ENCODE results near the gene PPP1R14C. TPM values are rescaled to one million over a fixed set of nuclear protein-coding genes. Genes with fewer than 3 reads are reported as not detected.

Gene PPP1R14C
- total RNA-seq, 1 donor, result 3.6 TPM

- Histone ChIP-seq H3K27me3 (ENCODE audit: insufficient read depth, low read length) (no peaks in the 10 kb centered on the region), H3K4me3 (ENCODE audit: insufficient read depth, low read length) (no peak overlapping the region), H3K27ac (ENCODE audit: low read depth, low read length) (no peak overlapping the region), H3K4me2 (ENCODE audit: insufficient read depth, low read length) (no peak overlapping the region), H3K9me3 (ENCODE audit: low read depth, low read length) (no peaks in the 10 kb centered on the region), H4K20me1 (ENCODE audit: insufficient read depth, low read length) (no peaks in the 10 kb centered on the region), H2AFZ (ENCODE audit: low read length) (no peak overlapping the region), H3K36me3 (ENCODE audit: insufficient read depth, low read length) (no peaks in the 10 kb centered on the region), H3K79me2 (ENCODE audit: insufficient read depth, low read length) (no peaks in the 10 kb centered on the region), H3K4me1 (ENCODE audit: insufficient read depth, low read length) (peaks cover 38% of the 10 kb centered on the region)
- TF ChIP-seq CTCF (IDR thresholded peaks at IDR 0.05; ENCODE audit: extremely low read depth, low read depth, low read length), result no peak
- DNase-seq (ENCODE audit: insufficient read length, low spot score, missing footprints), result no peak
Measured at GRCh38 chr6:150269130-150269856, 126.4 kb downstream of the PPP1R14C start.

- Histone ChIP-seq H3K79me2 (ENCODE audit: insufficient read depth, low read length) (no peaks in the 10 kb centered on the region), H3K36me3 (ENCODE audit: insufficient read depth, low read length) (no peaks in the 10 kb centered on the region), H3K27ac (ENCODE audit: low read depth, low read length) (no peak overlapping the region), H2AFZ (ENCODE audit: low read length) (no peak overlapping the region), H3K27me3 (ENCODE audit: insufficient read depth, low read length) (no peaks in the 10 kb centered on the region), H3K4me1 (ENCODE audit: insufficient read depth, low read length) (peaks cover 38% of the 10 kb centered on the region), H4K20me1 (ENCODE audit: insufficient read depth, low read length) (no peaks in the 10 kb centered on the region), H3K9me3 (ENCODE audit: low read depth, low read length) (no peaks in the 10 kb centered on the region), H3K4me2 (ENCODE audit: insufficient read depth, low read length) (no peak overlapping the region), H3K4me3 (ENCODE audit: insufficient read depth, low read length) (no peak overlapping the region)
- DNase-seq (ENCODE audit: insufficient read length, low spot score, missing footprints), result no peak
- TF ChIP-seq CTCF (IDR thresholded peaks at IDR 0.05; ENCODE audit: extremely low read depth, low read depth, low read length), result no peak
Measured at GRCh38 chr6:150269857-150270223, 127.0 kb downstream of the PPP1R14C start.

- Histone ChIP-seq H3K9me3 (ENCODE audit: low read depth, low read length) (no peaks in the 10 kb centered on the region), H3K27me3 (ENCODE audit: insufficient read depth, low read length) (no peaks in the 10 kb centered on the region), H3K36me3 (ENCODE audit: insufficient read depth, low read length) (no peaks in the 10 kb centered on the region), H3K4me3 (ENCODE audit: insufficient read depth, low read length) (no peak overlapping the region), H3K79me2 (ENCODE audit: insufficient read depth, low read length) (no peaks in the 10 kb centered on the region), H2AFZ (ENCODE audit: low read length) (no peak overlapping the region), H3K27ac (ENCODE audit: low read depth, low read length) (no peak overlapping the region), H3K4me2 (ENCODE audit: insufficient read depth, low read length) (no peak overlapping the region), H4K20me1 (ENCODE audit: insufficient read depth, low read length) (no peaks in the 10 kb centered on the region), H3K4me1 (ENCODE audit: insufficient read depth, low read length) (peaks cover 38% of the 10 kb centered on the region)
- TF ChIP-seq CTCF (IDR thresholded peaks at IDR 0.05; ENCODE audit: extremely low read depth, low read depth, low read length), result no peak
- no peak for DNase-seq (ENCODE audit: insufficient read length, low spot score, missing footprints)
Measured at GRCh38 chr6:150270330-150271052, 127.6 kb downstream of the PPP1R14C start.

GRCh38 chr6:150271172-150271500, 128.3 kb downstream of the PPP1R14C start:
- Histone ChIP-seq H3K9me3 (ENCODE audit: low read depth, low read length) (no peaks in the 10 kb centered on the region), H3K4me3 (ENCODE audit: insufficient read depth, low read length) (no peak overlapping the region), H3K36me3 (ENCODE audit: insufficient read depth, low read length) (no peaks in the 10 kb centered on the region), H3K4me2 (ENCODE audit: insufficient read depth, low read length) (no peak overlapping the region), H2AFZ (ENCODE audit: low read length) (no peak overlapping the region), H3K27ac (ENCODE audit: low read depth, low read length) (no peak overlapping the region), H3K27me3 (ENCODE audit: insufficient read depth, low read length) (no peaks in the 10 kb centered on the region), H4K20me1 (ENCODE audit: insufficient read depth, low read length) (no peaks in the 10 kb centered on the region), H3K4me1 (ENCODE audit: insufficient read depth, low read length) (peaks cover 36% of the 10 kb centered on the region), H3K79me2 (ENCODE audit: insufficient read depth, low read length) (no peaks in the 10 kb centered on the region)
- no peak for TF ChIP-seq CTCF (IDR thresholded peaks at IDR 0.05; ENCODE audit: extremely low read depth, low read depth, low read length)
- no peak for DNase-seq (ENCODE audit: insufficient read length, low spot score, missing footprints)
